Thoracic aorta (tissue), 2 donors: Measurements from ENCODE around the gene COL20A1. TPM values are rescaled to one million over a fixed set of nuclear protein-coding genes. Genes with fewer than 3 reads are reported as not detected.

Source experiments
- ATAC-seq: fragments of 150-250 bp; one replicate; pipeline ENCODE4 v1.8.0; 2017; ENCODE audit warnings: low read depth; ENCODE audit not compliant: insufficient number of reproducible peaks, low FRiP score
- DNase-seq: peaks from one replicate; pipeline ENCODE4 v3.0.0-alpha.2; 2020; ENCODE audit warnings: low spot score
- H3K27ac ChIP-seq, 2 donors: fragments of 200-600 bp; sonication (generic); 1 replicate in 1 of 2; 2 replicates in 1 of 2; pipeline ENCODE4 v1.5.1; 2016; ENCODE audit warnings: mild to moderate bottlenecking in 2 of 2, moderate library complexity in 2 of 2
- H3K27me3 ChIP-seq: fragments of 200-600 bp; sonication (generic); replicated peaks from 2 replicates; pipeline ENCODE4 v1.6.0; 2016; ENCODE audit warnings: mild to moderate bottlenecking; ENCODE audit not compliant: insufficient read depth
- H3K36me3 ChIP-seq: fragments of 200-600 bp; sonication (generic); one replicate; pipeline ENCODE4 v1.5.1; 2016
- H3K4me1 ChIP-seq, 2 donors: fragments of 200-600 bp; sonication (generic); 1 replicate in 1 of 2; 2 replicates in 1 of 2; pipeline versions ENCODE4 v1.5.1 to v1.6.0; 2016; ENCODE audit warnings: low read depth in 2 of 2, mild to moderate bottlenecking in 1 of 2; ENCODE audit not compliant: control insufficient read depth in 1 of 2
- H3K4me3 ChIP-seq: fragments of 200-600 bp; sonication (generic); 2 replicates; pipeline ENCODE4 v1.5.1; 2016; ENCODE audit warnings: mild to moderate bottlenecking
- H3K9me3 ChIP-seq: fragments of 200-600 bp; sonication (generic); 2 replicates; pipeline ENCODE4 v1.5.1; 2016
- CTCF ChIP-seq: fragments of 200-600 bp; sonication (generic); IDR thresholded peaks from one replicate; pipeline ENCODE4 v1.5.1; 2019; ENCODE audit warnings: antibody characterized with exemption
- total RNA-seq, 2 donors: library from RNA; depleted of rRNA; stranded (reverse); fragments of >200 nt; gene quantifications; one replicate each; pipeline versions ENCODE4 v1.1.0 to v1.2.3, GENCODE V29; 2016

The COL20A1 gene
- total RNA-seq, 2 donors from 2014 or later: not detected

GRCh38 chr20:63311833-63312243 is 18.9 kb downstream of the COL20A1 start:
- H3K4me1 ChIP-seq: no peaks in the 10 kb centered on the region
- no peaks in the 10 kb centered on the region for H3K27me3 ChIP-seq
- H3K36me3 ChIP-seq: no peaks in the 10 kb centered on the region
- no peaks in the 10 kb centered on the region for H3K9me3 ChIP-seq
- H3K4me3 ChIP-seq: no peak overlapping the region
- no peak overlapping the region for H3K27ac ChIP-seq
- ATAC-seq (no peak), DNase-seq (no peak)
- no peak for TF ChIP-seq CTCF

- Histone ChIP-seq H3K9me3 (no peaks in the 10 kb centered on the region), H3K27me3 (no peaks in the 10 kb centered on the region), H3K27ac (no peak overlapping the region), H3K4me1 (no peaks in the 10 kb centered on the region), H3K4me3 (no peak overlapping the region), H3K36me3 (no peaks in the 10 kb centered on the region)
- no peak for DNase-seq
- ATAC-seq: no peak
- TF ChIP-seq CTCF: no peak
These were observed 19.3 kb downstream of the COL20A1 start for GRCh38 chr20:63312273-63312672.

- Histone ChIP-seq H3K27me3 (no peaks in the 10 kb centered on the region), H3K9me3 (no peaks in the 10 kb centered on the region), H3K27ac (no peak overlapping the region), H3K4me3 (no peak overlapping the region), H3K4me1 (no peaks in the 10 kb centered on the region), H3K36me3 (no peaks in the 10 kb centered on the region)
- DNase-seq: no peak
- TF ChIP-seq CTCF: no peak
- no peak for ATAC-seq
These were observed 19.8 kb downstream of the COL20A1 start for GRCh38 chr20:63312690-63313348.

- H3K4me3 ChIP-seq: no peak overlapping the region
- H3K9me3 ChIP-seq: no peaks in the 10 kb centered on the region
- no peaks in the 10 kb centered on the region for H3K27me3 ChIP-seq
- no peak overlapping the region for H3K27ac ChIP-seq
- no peak for TF ChIP-seq CTCF
- H3K36me3 ChIP-seq: no peaks in the 10 kb centered on the region
- DNase-seq (no peak), ATAC-seq (no peak)
- H3K4me1 ChIP-seq: no peaks in the 10 kb centered on the region
These were observed 20.5 kb downstream of the COL20A1 start for GRCh38 chr20:63313349-63314014.

GRCh38 chr20:63314015-63314471 is 21.1 kb downstream of the COL20A1 start:
- no peak overlapping the region for H3K27ac ChIP-seq
- H3K4me1 ChIP-seq: no peaks in the 10 kb centered on the region
- no peaks in the 10 kb centered on the region for H3K27me3 ChIP-seq
- H3K36me3 ChIP-seq: no peaks in the 10 kb centered on the region
- no peak overlapping the region for H3K4me3 ChIP-seq
- DNase-seq (no peak), ATAC-seq (no peak)
- TF ChIP-seq CTCF: no peak
- no peaks in the 10 kb centered on the region for H3K9me3 ChIP-seq
